Activated CD8-positive, alpha-beta memory T cell treated with anti-CD3 and anti-CD28 coated beads for 36 hours (primary cell): ENCODE data around the gene ZNF276. TPM values are rescaled to one million over a fixed set of nuclear protein-coding genes. Genes with fewer than 3 reads are reported as not detected.
"Not testable (repeated sequence)": the region's sequence is repeated elsewhere in the genome, so short reads cannot be mapped to it uniquely, and the experiment has no call there.

Experiments
- CTCF ChIA-PET: fragments of 350-600 bp; sonication (Branson Sonifier 250); formaldehyde crosslinking; loops from one replicate; lab custom pipeline; 2021; ENCODE audit warnings: antibody characterized with exemption; lab: Charles Lee
- POLR2A ChIA-PET: fragments of 350-600 bp; sonication (Branson Sonifier 250); formaldehyde crosslinking; loops from one replicate; lab custom pipeline; 2021; ENCODE audit warnings: antibody characterized with exemption; lab: Charles Lee
- total RNA-seq, 2 experiments: library from RNA; stranded (reverse); gene quantifications; one replicate each; pipeline ENCODE4 v1.2.3, GENCODE V29; 2021

ZNF276 gene
- total RNA-seq, 2 experiments from 2014 or later: 28.7 to 28.9 TPM

DNA sequence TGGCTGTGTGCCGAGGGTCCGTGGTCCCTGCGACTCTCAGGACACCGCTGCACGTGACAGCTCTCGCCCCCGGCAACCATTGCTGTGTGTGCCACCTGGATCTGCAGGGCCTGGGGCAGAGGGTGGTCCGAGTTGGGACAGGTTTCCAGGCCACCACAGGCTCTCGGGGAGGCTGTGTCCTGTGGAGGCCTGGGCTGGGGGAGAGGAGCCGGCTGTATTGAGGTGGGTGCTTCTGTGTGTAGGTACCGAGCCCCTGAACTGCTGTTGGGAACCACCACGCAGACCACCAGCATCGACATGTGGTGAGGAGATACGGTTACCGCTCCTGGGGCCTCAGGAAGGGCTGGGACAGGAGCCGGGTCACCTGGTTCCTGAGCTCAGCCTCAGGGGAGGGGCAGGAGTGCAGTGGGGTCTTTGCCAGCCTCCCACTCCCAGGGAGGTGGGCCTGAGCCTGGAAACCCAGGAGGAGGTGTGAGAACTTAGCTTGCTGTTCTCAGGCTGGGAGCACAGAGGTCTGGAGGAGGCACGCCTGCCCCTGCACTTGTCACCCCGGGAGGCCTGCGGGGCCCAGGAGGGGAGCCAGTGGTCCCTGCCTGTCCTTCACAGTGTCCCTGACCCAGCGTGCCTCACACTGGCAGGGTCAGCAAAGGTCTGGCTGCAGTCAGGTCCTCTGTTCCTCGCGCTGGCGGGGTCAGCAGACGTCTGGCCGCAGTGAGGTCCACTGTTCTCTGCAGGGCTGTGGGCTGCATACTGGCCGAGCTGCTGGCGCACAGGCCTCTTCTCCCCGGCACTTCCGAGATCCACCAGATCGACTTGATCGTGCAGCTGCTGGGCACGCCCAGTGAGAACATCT lies 27.2 kb upstream of the ZNF276 start:
- POLR2A ChIA-PET: interaction anchor here (0.6 kb wide), 1 partner anchor 23 kb away, joined by 3 read pairs; no protein-coding TSS in a partner anchor
- CTCF ChIA-PET: no interaction called here

DNA sequence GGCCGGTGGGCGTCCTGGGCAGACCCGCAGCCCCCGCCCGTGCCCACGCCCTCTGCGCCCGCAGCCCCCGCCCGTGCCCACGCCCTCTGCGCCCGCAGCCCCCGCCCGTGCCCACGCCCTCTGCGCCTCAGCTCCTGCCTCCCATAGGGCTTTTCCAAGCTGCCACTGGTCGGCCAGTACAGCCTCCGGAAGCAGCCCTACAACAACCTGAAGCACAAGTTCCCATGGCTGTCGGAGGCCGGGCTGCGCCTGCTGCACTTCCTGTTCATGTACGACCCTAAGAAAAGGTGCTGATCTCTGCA lies 26.6 kb upstream of the ZNF276 start:
- POLR2A ChIA-PET, CTCF ChIA-PET: not testable (repeated sequence)

DNA sequence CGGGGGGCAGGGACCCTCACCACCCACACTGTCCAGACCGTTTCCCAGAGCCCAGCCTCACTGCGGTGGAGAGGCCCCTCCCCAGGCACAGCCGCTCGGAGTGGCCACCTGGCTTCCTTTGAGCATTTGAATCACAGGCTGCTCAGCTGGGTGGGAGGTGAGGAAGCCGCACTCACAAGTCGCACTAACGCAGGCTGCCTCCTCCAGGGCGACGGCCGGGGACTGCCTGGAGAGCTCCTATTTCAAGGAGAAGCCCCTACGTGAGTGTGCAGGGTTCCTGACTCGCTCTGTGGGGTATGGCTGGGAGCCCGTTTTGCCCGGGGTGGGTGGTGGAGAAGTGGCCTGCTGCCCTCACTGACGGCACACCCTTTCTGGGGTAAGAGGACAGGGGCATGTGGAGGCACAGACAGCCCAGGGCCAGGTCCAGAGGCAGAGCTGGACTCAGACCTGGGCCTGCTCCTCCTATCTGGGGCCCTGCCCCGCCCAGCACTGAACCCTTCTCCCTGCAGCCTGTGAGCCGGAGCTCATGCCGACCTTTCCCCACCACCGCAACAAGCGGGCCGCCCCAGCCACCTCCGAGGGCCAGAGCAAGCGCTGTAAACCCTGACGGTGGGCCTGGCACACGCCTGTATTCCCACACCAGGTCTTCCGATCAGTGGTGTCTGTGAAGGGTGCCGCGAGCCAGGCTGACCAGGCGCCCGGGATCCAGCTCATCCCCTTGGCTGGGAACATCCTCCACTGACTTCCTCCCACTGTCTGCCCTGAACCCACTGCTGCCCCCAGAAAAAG lies 26.1 kb upstream of the ZNF276 start:
- POLR2A ChIA-PET: no interaction called here
- CTCF ChIA-PET: no interaction called here

DNA sequence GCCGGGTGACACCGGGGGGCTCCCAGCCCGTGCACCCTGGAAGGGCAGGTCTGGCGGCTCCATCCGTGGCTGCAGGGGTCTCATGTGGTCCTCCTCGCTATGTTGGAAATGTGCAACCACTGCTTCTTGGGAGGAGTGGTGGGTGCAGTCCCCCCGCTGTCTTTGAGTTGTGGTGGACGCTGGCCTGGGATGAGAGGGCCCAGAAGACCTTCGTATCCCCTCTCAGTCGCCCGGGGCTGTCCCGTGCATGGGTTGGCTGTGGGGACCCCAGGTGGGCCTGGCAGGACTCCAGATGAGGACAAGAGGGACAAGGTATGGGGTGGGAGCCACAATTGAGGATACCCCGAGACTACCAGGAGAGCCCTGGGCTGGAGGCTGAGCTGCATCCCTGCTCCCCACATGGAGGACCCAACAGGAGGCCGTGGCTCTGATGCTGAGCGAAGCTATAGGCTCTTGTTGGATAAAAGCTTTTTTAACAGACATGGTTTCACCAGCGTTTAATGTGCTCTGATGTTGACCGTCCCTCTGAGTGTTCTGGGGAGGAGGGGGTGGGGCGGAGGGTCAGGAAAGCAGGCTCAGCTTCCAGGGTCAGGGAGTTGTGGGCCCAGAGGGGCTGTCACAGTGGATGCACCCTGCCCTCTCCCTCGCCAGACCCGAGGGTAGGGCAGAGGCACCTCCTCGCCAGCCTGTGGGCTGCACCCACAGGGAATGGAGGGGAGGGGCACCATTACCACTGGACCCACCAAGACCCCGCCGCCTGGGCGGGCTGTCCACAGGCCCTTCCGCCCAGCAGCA lies 25.3 kb upstream of the ZNF276 start:
- ChIA-PET POLR2A (no interaction called here), CTCF (interaction anchor here (1.3 kb wide), 1 partner anchor 9 kb away, joined by 4 read pairs; the partner anchor contains the start of gene CDK10)

DNA sequence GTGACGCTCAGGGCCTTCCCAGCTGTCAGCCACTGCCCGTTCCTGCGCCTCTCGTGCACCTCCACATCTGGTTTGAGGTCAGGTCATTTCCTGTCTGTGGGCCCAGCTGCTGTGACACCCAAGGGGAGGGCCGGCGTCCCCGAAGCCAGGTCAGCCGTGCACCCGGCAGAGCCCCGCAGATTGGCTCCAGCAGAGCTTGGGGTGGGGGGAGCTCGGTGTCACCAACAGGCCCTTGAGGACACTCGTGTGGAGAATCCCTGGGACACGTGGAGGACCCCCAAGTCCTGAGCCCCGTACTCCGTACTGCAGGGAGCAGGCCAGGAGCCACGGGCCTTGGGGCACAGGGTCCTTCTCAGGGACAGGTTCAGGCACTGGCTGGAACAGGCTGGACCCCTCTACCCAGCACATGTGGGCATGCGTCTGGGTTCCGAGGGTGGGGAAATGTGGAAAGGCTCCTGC lies 24.6 kb upstream of the ZNF276 start:
- POLR2A ChIA-PET: interaction anchor here (0.9 kb wide), 1 partner anchor 10 kb away, joined by 3 read pairs; the partner anchor contains the start of gene CDK10
- CTCF ChIA-PET: interaction anchor here (1.3 kb wide), 1 partner anchor 10 kb away, joined by 4 read pairs; the partner anchor contains the start of gene CDK10

DNA sequence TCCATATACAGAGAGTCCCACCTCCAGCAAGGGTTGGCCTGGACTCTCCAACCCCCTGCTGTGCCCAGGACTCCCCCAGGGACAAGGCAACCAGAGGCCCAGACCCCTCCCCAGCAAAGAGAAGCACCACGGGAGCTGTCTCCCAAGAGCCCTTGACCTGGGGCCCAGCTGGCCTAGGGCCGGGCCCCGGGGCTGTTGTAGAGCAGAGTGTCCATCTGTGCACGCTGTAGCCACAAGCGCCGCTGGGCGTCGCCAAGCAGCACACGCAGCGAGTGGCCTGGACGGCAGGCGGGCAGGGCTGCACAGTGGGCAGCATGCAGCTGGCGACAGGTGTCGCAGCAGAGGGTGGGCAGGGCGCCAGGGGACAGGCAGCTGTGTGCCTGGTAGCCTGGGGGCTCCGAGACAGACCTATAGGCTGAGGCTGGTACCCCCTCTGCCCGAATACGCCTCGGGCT lies 24.1 kb upstream of the ZNF276 start:
- CTCF ChIA-PET: interaction anchor here (0.9 to 1.3 kb wide), 2 partner anchors 10 to 164 kb away, joined by 3 to 4 read pairs; partner anchors contain the start of gene CDK10

DNA sequence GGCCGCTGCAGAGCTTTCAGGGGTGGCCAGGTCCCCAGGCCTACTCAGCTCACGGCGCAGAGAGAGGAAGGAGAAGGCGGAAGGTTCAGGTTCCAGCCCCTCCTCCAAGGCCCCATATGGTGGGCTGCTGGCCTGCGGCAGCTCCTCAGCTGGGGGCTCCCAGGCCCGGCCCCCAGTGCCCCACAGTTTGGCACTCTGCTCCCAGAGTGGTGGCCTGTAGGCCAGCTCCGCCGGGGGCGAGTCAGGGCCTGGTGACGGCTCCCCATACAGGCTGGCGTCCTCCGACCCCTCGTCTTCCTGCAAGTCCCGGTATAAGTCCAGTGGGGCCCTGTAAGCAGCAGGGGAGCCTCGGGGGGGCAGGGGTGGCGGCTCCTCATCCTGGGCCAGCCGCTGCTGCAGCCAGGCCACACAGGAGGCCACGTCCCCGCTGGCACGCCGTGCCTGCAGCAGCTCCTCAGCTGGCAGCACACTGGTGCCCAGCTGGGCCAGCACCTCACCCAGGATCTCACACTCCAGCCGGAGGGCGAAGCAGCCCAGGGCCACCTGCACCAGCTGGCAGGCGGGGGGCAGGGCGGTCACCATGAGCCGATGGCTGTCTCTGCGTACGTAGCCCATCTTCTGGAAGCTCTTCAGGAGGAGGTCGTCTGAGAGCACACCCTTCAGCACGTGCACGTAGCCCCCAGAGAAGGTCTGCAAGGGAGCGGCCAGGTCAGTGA lies 23.6 kb upstream of the ZNF276 start:
- ChIA-PET CTCF (interaction anchor here (0.9 to 4.4 kb wide), 3 partner anchors 10 to 164 kb away, joined by 3 to 47 read pairs (median 30); partner anchors contain the start of gene CDK10), POLR2A (interaction anchor here (0.5 to 0.9 kb wide), 3 partner anchors 11 to 865 kb away, joined by 3 to 4 read pairs (median 3); partner anchors contain the start of gene CDK10)

More for the DNA sequence above, 24.1 kb upstream of the ZNF276 start:
- POLR2A ChIA-PET: interaction anchor here (0.9 kb wide), 1 partner anchor 10 kb away, joined by 3 read pairs; the partner anchor contains the start of gene CDK10

DNA sequence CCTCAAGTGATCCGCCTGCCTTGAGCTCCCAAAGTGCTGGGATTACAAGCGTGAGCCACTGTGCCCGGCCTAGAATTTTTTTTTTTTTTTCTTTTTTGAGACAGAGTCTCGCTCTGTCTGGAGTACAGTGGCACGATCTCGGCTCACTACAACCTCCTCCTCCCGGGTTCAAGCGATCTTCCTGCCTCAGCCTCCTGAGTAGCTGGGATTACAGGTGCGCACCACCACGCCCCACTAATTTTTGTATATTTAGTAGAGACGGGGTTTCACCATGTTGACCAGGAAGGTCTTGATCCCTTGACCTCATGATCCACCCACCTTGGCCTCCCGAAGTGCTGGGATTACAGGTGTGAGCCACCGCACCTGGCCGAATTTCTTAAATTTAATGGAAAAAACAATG lies 22.6 kb upstream of the ZNF276 start:
- ChIA-PET POLR2A (interaction anchor here (0.6 to 1.6 kb wide), 3 partner anchors 21 to 180 kb away, joined by 3 to 7 read pairs (median 4); no protein-coding TSS in a partner anchor), CTCF (interaction anchor here (1.2 to 4.4 kb wide), 3 partner anchors 11 to 163 kb away, joined by 4 to 47 read pairs (median 30); partner anchors contain the start of gene CDK10)

DNA sequence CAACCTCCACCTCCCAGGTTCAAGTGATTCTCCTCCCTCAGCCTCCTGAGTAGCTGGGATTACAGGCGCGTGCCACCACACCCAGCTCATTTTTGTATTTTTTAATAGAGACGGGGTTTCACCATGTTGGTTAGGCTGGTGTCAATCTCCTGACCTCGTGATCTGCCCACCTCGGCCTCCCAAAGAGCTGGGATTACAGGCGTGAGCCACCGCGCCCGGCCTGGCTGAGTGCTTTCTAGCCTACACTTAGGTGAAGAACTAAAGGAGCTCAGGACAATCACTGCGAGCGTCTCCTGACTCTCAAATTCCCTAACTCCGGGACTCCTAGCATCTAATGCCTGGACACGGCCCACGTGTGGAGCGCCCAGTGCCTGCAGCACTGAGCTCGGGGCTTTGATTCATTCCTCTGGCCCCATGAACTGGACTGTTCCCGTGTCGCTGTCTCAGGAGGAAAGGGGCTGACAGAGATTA lies 21.7 kb upstream of the ZNF276 start:
- CTCF ChIA-PET: interaction anchor here (0.6 to 4.4 kb wide), 19 partner anchors 10 to 228 kb away, joined by 3 to 47 read pairs (median 5); partner anchors contain the start of genes CDK10, CPNE7, MC1R and TCF25
- POLR2A ChIA-PET: interaction anchor here (0.6 to 1.8 kb wide), 3 partner anchors 25 to 179 kb away, joined by 3 to 8 read pairs (median 7); partner anchors contain the start of gene TCF25

DNA sequence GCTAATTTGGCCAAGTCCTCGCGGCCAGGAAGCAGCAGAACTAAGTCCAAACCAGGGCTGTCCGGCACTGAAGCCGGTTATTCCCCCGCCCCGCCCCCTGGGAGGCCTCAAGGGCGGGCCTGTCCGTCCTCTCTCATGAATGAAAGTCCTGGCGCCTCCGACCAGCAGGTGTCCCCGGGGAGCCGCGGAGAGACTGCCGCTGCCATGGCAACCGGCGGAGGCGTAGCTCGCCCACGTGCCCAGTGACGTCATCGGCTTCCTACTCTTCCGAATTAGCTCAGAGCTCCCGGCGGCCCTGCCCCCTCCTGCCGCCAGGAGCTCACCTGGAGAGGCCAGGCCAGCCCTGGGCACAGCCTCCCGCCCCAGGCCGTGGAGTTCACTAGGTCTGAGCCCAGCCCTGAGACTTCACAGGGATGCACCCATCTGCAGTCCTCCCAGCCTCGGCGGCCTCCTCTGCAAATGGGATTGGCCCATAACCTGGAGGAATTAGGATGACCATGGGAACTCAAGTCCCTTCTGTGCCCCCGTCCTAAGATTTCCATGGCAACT lies 21.2 kb upstream of the ZNF276 start:
- ChIA-PET POLR2A (interaction anchor here (1.0 to 1.8 kb wide), 3 partner anchors 14 to 173 kb away, joined by 3 to 8 read pairs (median 5); partner anchors contain the start of genes CDK10 and TCF25), CTCF (interaction anchor here (0.6 to 4.4 kb wide), 23 partner anchors 9 to 229 kb away, joined by 3 to 47 read pairs (median 4); partner anchors contain the start of genes CDK10, CPNE7, FANCA and MC1R)

DNA sequence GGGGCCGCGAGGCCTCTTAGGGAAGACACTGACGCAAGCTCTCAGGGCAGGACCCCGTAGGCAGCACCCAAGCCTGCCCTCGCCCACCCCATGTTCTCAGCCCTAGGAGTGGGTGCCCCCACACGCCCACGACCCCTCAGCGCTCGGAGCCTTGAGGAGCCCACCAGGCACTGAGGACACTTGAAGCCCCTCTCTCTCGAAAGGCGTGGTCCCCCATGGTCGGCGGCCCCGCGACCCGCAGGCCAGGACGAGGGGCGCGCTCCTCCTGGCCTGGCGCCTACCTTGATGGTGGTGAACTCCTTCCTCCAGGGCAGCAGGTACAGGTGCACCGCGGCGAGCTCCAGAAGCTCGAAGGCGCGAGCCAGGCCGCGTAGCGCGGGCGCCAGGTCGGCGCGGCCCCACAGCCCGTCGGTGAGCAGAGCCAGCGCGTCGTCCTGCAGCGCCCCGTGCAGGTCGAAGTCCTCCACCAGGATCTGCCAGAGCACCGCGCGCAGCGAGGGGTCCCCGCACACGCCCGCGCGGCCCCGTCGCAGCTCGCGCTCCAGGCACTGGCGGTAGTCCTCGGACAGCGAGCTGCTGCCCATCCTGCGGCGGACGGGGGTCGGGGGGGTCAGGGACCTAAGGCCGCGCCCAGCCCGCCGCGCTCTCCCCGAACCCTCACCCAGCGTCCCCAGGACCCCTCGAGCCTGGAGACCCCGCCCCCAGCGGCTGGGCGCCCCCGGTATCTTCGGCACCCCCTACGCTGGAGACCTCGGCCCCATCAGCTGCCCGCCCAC lies 20.5 kb upstream of the ZNF276 start:
- CTCF ChIA-PET: interaction anchor here (0.7 to 4.4 kb wide), 23 partner anchors 9 to 218 kb away, joined by 3 to 47 read pairs (median 4); partner anchors contain the start of genes CDK10, CPNE7, FANCA and MC1R
- POLR2A ChIA-PET: interaction anchor here (1.0 to 1.8 kb wide), 3 partner anchors 14 to 173 kb away, joined by 3 to 8 read pairs (median 5); partner anchors contain the start of genes CDK10 and TCF25

DNA sequence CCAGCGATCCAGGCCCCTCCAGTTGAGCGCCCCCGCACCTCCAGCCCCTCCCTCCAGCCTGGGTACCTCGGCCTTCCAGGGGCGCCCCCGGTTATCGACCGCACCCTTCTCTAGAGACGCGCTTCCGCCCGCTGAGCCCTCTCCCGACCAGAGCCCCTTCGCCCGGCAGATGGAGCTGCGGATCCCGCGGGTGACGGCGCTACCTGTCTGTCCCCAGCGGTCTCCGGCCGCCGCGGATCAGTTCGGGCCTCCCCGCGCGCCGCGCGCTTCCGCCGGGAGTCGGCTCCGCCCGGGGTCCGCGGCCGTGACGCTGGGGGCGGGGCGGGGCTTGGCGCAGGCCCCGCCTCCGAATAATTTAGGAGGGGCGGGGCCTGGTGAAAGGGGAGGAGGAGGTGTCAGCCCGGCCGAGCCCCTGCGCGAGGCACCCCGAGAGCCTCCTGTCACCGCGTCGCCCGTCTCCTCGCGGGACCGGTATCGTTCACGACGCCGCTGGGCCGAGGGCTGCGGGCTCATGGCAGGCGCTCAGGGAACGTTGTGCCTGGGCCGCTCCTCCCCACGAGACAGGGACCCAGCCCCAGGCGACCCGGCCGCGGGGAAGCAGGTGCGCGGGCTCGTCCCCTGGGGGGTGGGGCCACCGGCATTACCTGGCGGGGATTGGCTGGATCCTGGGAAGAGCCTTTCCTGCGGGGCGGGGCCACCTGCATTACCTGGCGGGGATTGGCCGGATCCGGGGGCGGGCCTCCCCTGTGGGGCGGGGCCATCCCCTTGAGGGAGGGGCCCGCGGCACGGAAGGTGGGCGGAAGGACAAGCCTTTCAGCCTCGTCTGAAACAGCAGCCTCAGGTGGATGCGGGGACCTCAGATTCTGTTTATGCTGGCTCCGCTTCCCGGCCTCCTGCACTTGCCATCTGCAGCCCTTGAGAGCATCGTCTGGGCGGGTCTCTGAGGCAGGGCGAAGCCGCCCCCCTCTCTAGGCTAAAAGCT lies 19.6 kb upstream of the ZNF276 start, which contains the start of gene SPATA2L:
SPATA2L (minus strand) TSS at position 281 of the 982 bp plus-strand sequence. CDS start 473 bp downstream, outside the sequence.
- CTCF ChIA-PET: interaction anchor here (0.8 to 4.4 kb wide), 10 partner anchors 11 to 217 kb away, joined by 3 to 47 read pairs (median 8); partner anchors contain the start of genes CDK10, MC1R and TCF25
- POLR2A ChIA-PET: interaction anchor here (1.0 to 1.8 kb wide), 2 partner anchors 128 to 172 kb away, joined by 3 to 8 read pairs; partner anchors contain the start of gene TCF25

DNA sequence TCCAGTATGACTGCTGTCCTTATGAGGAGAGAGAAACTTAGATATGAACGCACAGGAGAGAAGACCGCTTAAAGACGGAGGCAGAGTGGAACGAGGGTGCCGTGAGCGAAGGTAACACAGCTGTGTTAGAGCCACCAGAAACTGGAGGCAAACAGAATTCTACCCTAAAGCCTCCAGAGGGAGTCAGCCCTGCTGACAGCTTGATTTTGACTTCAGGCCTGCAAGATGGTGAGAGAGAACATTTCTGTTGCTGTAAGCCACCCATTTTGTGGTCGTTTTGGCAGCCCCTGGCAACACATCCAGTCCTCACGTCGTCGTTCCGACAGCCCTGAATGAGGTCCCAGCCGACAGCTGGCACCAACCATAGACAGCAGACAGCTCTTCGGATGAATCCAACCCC lies 17.1 kb upstream of the ZNF276 start:
- CTCF ChIA-PET: interaction anchor here (4.7 kb wide), 1 partner anchor 157 kb away, joined by 31 read pairs; no protein-coding TSS in a partner anchor
- POLR2A ChIA-PET: no interaction called here

DNA sequence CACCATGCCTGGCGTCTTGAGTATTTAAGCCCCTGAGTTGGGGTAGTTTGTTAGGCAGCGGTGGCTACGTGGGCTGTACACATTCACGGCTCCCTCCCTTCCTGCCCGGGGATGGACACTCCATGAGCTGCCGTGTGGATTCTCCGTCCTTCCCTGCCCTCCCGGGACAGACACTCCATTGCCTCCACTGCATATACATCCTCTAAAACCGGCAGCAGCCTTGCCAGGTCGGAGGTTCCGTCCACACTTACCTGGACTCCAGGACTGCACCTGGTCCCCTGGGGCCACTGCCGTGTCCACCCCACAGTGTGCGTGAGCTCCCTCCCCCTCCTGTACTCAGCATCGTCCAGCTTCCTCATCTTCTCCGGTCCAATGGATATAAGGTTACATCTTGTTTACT lies 16.3 kb upstream of the ZNF276 start:
- ChIA-PET CTCF (interaction anchor here (1.0 to 4.7 kb wide), 8 partner anchors 58 to 205 kb away, joined by 3 to 31 read pairs (median 4); no protein-coding TSS in a partner anchor), POLR2A (no interaction called here)
